Astrocyte of the spinal cord (primary cell): Measurements from ENCODE around the gene PTGER3.
"Not testable (repeated sequence)": the region's sequence is repeated elsewhere in the genome, so short reads cannot be mapped to it uniquely, and the experiment has no call there.

ENCODE experiments used
- DNase-seq: peaks from one replicate; pipeline ENCODE4 v3.0.0; 2011; ENCODE audit warnings: low read depth, low spot score
- H3K4me3 ChIP-seq: 2 replicates; pipeline ENCODE4 v1.5.1; 2011; ENCODE audit warnings: low read depth, mild to moderate bottlenecking, low read length, moderate library complexity
- in situ Hi-C: cut with HindIII; loops from 2 replicates; pipeline ENCODE4 v1.10.0; 2017; ENCODE audit warnings: low sequenced_read_pairs
- TF ChIP-seq, protein P1 (sequence below): IDR thresholded peaks from 2 replicates; pipeline ENCODE4 v1.5.1; 2012; ENCODE audit warnings: low read depth, mild to moderate bottlenecking, low read length, inconsistent platforms

PTGER3 gene

DNA sequence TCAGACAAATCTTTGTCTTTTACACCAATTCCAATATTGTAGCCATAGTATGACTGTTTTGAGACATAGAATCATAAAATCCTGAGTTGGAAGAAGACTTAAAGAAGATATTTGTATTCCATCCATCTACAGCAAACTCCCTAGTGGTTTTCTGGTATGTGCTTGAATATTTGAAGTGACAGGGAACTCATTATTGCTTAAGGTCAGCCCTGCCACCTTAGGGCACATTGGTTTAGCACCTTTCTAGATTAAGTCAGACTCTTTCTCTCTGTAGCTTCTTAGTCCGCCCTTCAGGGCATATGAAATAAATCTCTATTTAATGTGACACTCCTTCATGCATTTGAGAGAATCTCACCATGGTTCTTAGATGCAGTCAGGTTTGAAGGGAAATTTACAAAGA lies 49.8 kb downstream of the PTGER3 start:
- in situ Hi-C loops = no loop called here
- H3K4me3 ChIP-seq = no peak overlapping the region
- DNase-seq = no peak
- TF ChIP-seq, protein P1, sequence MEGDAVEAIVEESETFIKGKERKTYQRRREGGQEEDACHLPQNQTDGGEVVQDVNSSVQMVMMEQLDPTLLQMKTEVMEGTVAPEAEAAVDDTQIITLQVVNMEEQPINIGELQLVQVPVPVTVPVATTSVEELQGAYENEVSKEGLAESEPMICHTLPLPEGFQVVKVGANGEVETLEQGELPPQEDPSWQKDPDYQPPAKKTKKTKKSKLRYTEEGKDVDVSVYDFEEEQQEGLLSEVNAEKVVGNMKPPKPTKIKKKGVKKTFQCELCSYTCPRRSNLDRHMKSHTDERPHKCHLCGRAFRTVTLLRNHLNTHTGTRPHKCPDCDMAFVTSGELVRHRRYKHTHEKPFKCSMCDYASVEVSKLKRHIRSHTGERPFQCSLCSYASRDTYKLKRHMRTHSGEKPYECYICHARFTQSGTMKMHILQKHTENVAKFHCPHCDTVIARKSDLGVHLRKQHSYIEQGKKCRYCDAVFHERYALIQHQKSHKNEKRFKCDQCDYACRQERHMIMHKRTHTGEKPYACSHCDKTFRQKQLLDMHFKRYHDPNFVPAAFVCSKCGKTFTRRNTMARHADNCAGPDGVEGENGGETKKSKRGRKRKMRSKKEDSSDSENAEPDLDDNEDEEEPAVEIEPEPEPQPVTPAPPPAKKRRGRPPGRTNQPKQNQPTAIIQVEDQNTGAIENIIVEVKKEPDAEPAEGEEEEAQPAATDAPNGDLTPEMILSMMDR = no peak

DNA sequence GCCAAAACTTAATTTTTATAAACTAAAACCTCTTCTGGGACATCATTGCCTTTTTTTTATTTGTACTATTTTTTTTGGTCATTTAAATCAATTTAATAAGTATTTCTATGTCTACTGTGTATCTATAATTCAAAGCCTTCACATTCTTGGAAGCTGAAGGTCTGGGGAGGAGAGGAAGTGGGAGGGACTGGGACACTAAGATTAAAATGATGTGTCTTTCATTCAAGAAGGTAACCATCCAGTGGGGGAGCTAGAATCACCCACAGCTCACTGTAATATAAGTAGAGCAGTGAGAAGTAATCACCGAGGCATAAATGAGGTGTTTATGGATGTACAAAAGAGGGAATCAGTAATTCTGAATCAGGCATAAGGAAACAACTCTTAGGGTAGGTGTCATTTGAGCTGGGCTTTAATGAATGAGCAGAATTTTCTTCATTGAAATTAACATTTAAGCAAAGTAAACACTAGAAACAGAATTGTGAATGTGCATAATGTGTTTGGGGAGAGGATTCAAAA lies 52.8 kb downstream of the PTGER3 start:
- no peak for DNase-seq
- TF ChIP-seq, protein P1 = no peak
- in situ Hi-C loops = no loop called here
- H3K4me3 ChIP-seq = no peak overlapping the region

DNA sequence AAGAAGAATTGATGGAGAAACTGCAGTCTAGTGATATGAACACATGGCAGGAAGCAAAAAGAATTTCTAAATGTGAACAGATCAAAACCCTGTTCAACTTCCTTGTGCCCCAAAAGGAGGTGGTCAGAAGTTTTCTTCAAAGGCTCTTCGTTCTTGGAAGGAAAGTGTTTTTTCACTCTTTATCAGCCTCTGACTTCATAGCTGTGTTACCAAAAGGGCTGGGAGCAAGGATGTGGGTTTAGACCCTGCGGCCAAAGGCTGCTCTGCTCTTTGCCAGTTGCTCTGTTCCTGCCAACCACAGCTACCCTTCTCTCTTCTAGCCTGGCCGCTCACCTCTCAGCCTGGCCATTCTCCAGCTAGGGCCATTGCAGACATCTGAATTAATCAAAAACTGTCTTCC lies 53.8 kb downstream of the PTGER3 start:
- no peak overlapping the region for H3K4me3 ChIP-seq
- TF ChIP-seq, protein P1 = no peak
- in situ Hi-C loops = no loop called here
- DNase-seq = no peak

DNA sequence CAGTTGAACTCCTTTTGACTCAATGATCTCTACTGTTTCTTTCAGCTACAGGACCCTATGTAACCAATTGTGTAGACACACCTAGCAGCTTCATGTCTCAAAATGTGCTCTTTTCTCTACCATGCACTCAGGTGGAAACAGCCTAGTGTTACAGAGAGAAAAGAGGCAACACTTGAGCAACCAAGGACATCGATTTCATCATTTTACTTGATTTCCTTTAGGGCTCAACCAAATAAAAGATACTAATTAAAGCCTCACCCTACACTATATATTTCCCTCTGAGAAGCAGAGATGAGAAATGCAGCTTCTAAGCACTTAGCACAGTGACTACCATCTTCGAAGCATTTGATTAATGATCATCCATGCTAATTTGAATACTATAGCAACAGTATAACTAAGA lies 55.1 kb downstream of the PTGER3 start:
- no peak overlapping the region for H3K4me3 ChIP-seq
- in situ Hi-C loops = no loop called here
- TF ChIP-seq, protein P1 = no peak
- no peak for DNase-seq

DNA sequence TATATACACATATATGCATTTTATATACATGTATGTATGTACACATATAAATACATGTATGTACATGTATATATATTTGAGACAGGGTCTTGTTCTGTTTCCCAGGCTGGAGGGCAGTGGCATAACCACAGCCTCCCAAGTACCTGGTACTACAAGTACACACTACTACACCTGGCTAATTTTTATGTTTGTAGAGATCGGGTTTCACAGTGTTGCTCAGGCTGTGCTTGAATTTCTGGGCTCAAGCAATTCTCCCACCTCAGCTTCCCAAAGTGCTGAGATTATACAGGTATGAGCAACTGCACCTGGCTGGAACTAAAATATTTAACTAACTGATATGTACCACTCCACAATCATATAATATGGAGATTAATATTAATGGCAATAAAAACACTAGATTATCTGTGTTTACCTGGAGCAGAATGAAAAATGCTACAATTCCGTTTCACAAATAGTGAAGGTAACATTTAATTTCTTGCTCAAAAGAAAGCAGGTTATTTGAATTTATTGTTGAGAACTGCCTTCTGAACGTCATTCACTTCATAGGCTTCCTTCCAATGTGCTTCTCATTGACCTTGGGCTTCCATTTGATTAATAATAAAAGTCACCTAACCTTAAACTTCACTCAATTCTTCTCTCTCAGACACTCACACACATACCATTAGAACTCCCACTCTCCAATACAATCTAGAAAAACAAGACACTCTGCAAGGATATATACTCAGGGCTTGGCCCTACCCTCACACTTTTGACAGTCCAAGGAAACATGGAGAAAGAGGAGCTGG lies 57.0 kb downstream of the PTGER3 start:
- DNase-seq = no peak
- H3K4me3 ChIP-seq = no peak overlapping the region
- in situ Hi-C loops = no loop called here
- TF ChIP-seq, protein P1 = no peak

DNA sequence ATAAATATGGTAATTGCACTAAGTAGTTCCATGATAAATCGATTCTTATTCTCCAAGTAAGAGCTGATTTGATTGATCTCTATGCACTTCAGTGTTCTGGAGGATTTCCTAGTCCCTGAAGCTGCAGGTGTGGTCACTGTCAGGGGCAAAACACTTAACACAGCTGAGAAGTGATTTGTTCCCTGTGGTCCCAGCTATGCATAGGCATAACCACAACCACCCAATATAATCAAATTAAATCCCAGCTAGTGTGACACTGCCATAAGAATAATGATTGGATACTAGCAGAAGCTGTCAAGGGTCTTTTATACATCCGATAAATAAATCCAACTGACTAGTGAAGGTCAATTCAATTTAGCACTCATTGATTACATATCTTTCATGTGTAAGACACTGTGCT lies 60.1 kb downstream of the PTGER3 start:
- TF ChIP-seq, protein P1 = no peak
- no peak overlapping the region for H3K4me3 ChIP-seq
- in situ Hi-C loops = no loop called here
- DNase-seq = no peak

DNA sequence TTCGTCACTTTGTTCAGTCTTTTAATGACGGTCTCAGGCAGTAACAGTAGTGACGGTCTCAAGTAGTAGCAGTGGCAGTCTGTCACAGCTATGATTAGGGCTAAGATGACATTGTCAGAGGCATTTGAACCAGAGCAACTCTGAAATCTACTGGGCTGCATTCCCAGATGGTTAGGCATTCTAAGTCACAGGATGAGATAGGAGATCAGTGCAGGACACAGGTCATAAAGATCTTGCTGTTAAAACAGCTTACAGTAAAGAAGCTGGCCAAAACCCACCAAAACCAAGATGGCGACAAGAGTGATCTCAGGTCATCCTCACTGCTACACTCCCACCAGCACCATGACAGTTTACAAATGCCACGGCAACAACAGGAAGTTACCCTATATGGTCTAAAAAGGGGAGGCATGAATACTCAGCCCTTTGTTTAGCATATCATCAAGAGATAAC lies 61.8 kb downstream of the PTGER3 start:
- H3K4me3 ChIP-seq, in situ Hi-C loops: not testable (repeated sequence)

DNA sequence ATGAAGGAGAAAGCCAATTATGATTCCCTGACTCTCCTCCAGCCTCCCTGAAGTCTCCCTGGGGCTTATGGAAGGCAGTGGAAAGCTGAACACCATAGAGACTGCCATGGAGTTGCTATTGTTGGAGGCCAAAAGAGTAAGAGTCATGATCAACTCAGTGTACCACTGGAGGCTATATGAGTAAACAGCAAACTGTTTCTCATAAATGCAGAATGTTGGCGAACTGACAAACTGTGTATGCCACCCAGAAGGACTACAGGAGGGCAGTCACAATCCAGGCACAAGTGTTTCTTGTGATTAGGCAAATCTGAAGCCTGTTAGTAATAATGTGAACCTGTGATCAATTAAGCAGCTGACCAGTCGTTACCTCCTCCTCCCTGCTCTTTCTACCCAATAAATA lies 62.3 kb downstream of the PTGER3 start:
- DNase-seq, in situ Hi-C loops, H3K4me3 ChIP-seq: not testable (repeated sequence)

More for the DNA sequence above, 61.8 kb downstream of the PTGER3 start:
- not testable (repeated sequence) for DNase-seq
